ENCODE measurements around the gene NUP43. TPM values are rescaled to one million over a fixed set of nuclear protein-coding genes. Genes with fewer than 3 reads are reported as not detected.

Gene NUP43
- total RNA-seq, result 10 to 100 TPM; 14.6 to 35.2 (median 17.2) TPM

DNA sequence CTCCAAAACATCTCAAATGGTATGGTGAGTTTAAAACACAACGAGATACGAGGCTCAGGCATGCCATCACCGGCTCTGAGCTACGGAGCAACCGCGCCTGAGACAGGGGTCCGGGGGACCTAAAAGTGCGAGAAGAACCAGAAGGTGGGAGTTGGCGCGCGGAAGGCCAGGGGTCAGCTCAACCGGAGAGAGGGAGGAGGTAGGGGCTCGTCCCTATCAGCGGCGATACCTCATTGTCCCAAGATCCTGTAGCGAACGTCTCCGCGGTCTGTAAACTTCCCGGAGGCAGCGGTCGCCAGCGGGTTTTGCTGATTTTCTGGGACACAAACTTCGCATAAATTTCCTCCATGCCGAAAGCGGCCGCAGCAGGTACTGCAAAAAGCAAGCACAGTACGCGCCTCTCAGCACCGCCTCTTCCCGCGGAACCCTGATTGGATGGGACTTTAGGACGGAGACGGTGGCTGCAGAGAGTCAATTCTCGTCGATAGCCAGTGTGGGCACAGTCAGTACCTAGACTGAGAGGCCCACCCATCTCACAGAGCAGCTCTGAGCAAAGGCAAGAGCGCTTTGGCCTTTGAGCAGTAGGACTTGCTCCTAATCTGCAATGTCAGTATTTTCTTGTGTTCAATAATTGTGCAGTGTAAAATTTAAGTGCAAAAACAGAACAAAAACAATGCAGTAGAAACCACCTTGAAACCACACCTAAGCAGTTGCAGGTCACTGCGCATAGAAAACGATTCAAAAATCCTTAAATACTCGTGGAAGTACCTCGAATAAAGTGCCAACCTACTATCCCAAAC lies at the start of gene NUP43:
Gene NUP43 (minus strand): TSS at position 383 of the 800 bp plus-strand sequence. CDS start 34 bp downstream, at position 349.
- TF ChIP-seq POLR2A (IDR thresholded peaks at IDR 0.05), result no peak
- peak in 1 of 3 donors; percentile 54 for TF ChIP-seq CTCF (IDR thresholded peaks at IDR 0.05)
- intact Hi-C loops (cut with DNase I; ENCODE audit: low total_unique reads), result no loop called here
- H3K4me3 ChIP-seq (ENCODE audit: low read depth, poor library complexity, severe bottlenecking), result peak within 1 kb of the TSS; percentile 74
- 3 to 5% methylated on average over 39 to 41 of the region's 41 CpGs for WGBS, 2 donors
- DNase-seq (ENCODE audit: low spot score in 2 of 2), result peak; percentile 93 to 99

GRCh38 chr6:149783551-149783950 lies 37.2 kb upstream of the NUP43 start:
- no peak overlapping the region for H3K4me3 ChIP-seq (ENCODE audit: low read depth, poor library complexity, severe bottlenecking)
- 94% methylated on average over 3 of the region's 3 CpGs for WGBS, 2 donors
- intact Hi-C loops (cut with DNase I; ENCODE audit: low total_unique reads), result no loop called here
- TF ChIP-seq POLR2A (IDR thresholded peaks at IDR 0.05) (no peak), CTCF (IDR thresholded peaks at IDR 0.05) (no peak)
- no peak for DNase-seq (ENCODE audit: low spot score in 2 of 2)

DNA sequence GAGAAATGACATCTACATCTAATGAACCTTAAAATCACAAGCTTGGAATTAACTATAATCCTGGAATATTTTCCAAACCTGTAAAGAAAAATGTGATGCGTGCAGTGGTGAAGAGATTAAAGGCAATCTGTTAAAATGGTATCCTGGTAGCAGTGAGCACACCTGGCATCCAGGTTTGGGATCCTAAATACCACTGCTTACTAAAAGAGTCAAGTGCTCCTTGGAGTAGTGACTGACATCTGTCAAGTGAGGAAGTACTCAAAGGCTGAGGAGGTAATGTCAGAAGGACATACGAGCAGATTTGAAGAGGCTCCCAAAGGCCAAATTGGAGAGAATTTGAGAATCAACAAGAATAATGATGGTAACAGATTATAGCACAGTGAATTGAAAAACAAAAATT lies 36.0 kb upstream of the NUP43 start:
- no peak for DNase-seq (ENCODE audit: low spot score in 2 of 2)
- TF ChIP-seq POLR2A (IDR thresholded peaks at IDR 0.05), result no peak
- no peak for TF ChIP-seq CTCF (IDR thresholded peaks at IDR 0.05)

GRCh38 chr6:149781715-149782114 lies 35.4 kb upstream of the NUP43 start:
- no peak overlapping the region for H3K4me3 ChIP-seq (ENCODE audit: low read depth, poor library complexity, severe bottlenecking)
- DNase-seq (ENCODE audit: low spot score in 2 of 2), result no peak
- TF ChIP-seq POLR2A (IDR thresholded peaks at IDR 0.05), result no peak
- no peak for TF ChIP-seq CTCF (IDR thresholded peaks at IDR 0.05)
- intact Hi-C loops (cut with DNase I; ENCODE audit: low total_unique reads), result no loop called here

More for the DNA sequence above, 36.0 kb upstream of the NUP43 start:
- no peak overlapping the region for H3K4me3 ChIP-seq (ENCODE audit: low read depth, poor library complexity, severe bottlenecking)
- 90 to 96% methylated on average over 2 of the region's 2 CpGs for WGBS, 2 donors
- intact Hi-C loops (cut with DNase I; ENCODE audit: low total_unique reads), result no loop called here

DNA sequence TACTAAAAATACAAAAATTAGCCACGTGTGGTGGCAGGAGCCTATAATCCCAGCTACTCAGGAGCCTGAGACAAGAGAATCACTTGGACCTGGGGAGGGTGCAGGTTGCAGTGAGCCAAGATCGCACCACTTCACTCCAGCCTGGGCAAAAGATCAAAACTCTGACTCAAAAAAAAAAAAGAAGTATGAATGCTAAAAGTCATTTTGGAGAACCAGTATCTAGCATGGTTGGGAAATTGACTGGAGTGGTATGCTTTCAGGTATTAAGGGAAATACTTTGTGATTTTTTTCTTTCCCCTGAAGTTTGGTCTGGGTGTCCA lies 33.3 kb upstream of the NUP43 start:
- DNase-seq (ENCODE audit: low spot score in 2 of 2), result no peak
- intact Hi-C loops (cut with DNase I; ENCODE audit: low total_unique reads), result no loop called here
- TF ChIP-seq POLR2A (IDR thresholded peaks at IDR 0.05), result no peak
- no peak for TF ChIP-seq CTCF (IDR thresholded peaks at IDR 0.05)
- H3K4me3 ChIP-seq (ENCODE audit: low read depth, poor library complexity, severe bottlenecking), result no peak overlapping the region
- 43 to 45% methylated on average over 2 of the region's 2 CpGs for WGBS, 2 donors

DNA sequence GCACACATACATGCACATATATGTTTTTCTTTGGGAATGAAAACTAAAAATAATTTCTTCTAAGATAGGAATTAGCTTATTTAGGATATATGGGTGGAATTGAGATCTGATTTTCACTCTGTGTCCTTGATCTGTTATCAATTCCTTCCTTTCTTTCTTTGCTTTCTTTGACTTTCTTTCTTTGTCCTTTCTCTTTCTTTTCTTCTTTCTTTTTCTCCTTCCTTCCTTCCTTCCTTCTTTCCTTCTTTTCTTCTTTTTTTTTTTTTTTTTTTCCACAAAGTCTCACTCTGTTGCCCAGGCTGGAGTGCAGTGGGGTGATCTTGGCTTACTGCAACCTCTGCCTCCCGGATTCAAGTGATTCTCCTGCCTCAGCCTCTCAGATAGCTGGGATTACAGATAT lies 31.3 kb upstream of the NUP43 start:
- H3K4me3 ChIP-seq (ENCODE audit: low read depth, poor library complexity, severe bottlenecking), result no peak overlapping the region
- no peak for DNase-seq (ENCODE audit: low spot score in 2 of 2)
- TF ChIP-seq POLR2A (IDR thresholded peaks at IDR 0.05) (no peak), CTCF (IDR thresholded peaks at IDR 0.05) (no peak)
- WGBS, 2 donors, result 95 to 100% methylated on average over 1 of the region's 1 CpG
- intact Hi-C loops (cut with DNase I; ENCODE audit: low total_unique reads), result no loop called here

All from lower leg skin (tissue), 4 donors.